ENCODE results near the gene LARGE1. TPM values are rescaled to one million over a fixed set of nuclear protein-coding genes. Genes with fewer than 3 reads are reported as not detected.

LARGE1 gene
- total and polyA plus RNA-seq, 2 of the 4 experiments (the other 2 are of a cell fraction), result 6.2 to 12.4 TPM

DNA sequence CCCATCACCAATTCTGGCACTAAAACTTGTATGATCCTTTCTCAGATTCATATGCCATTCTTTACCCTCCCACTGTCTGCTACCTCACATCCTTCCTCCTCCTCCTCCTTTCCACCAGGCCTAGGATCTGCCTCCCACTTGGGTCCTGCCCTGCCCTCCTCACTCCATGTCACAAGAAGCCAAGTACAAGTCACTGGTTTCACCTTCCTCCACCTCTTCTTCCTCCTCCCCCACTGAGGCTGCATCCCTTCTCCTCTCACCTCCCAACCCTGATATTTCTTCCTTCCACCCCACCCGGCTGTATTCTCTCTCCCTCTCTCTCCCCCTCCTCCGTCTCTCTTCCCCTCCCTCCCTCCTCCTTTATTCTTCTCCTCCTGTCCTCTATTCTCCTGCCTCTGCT, 46.6 kb downstream of the LARGE1 start:
- peak overlapping the region; percentile 64; the same call in 1 of the 2 replicates for H2AK5ac ChIP-seq (ENCODE audit: low read depth, low read length)
- H2BK20ac ChIP-seq (ENCODE audit: low read depth, low read length), result no peak overlapping the region
- WGBS, 2 experiments (ENCODE audit: extremely low coverage in 2 of 2, insufficient read length in 1 of 2), result no CpG with 5 or more reads among the region's 2 CpGs
- no peak overlapping the region; the same call in 1 of the 2 replicates for H4K5ac ChIP-seq (ENCODE audit: low read depth, low read length)
- peaks cover 25% of the 10 kb centered on the region in 2 experiments for H3K79me1 ChIP-seq (ENCODE audit: low read depth in 1 of 2, low read length in 2 of 2)
- peak overlapping the region; percentile 53 for H2AFZ ChIP-seq (replicated peaks; ENCODE audit: low read length, poor library complexity)
- no peak overlapping the region; the same call in 1 of the 2 replicates for H3K14ac ChIP-seq (replicated peaks; ENCODE audit: low read depth, low read length)
- no peak overlapping the region for H3K4me2 ChIP-seq (ENCODE audit: low read depth, low read length)
- H3K56ac ChIP-seq (ENCODE audit: extremely low read depth, insufficient read depth, low read length), result no peak overlapping the region
- POLR2A ChIA-PET (ENCODE audit: unreplicated experiment), result no interaction called here
- no peak overlapping the region for H3K23ac ChIP-seq (ENCODE audit: low read depth, low read length)
- TF ChIP-seq BHLHE40 (IDR thresholded peaks at IDR 0.05; ENCODE audit: low read depth, low read length), result no peak
- no peak for TF ChIP-seq RAD21 (IDR thresholded peaks at IDR 0.05; ENCODE audit: low read length)
- TF ChIP-seq RCOR1 (IDR thresholded peaks at IDR 0.05; ENCODE audit: insufficient replicate concordance, low read length), result no peak
- TF ChIP-seq SMC3 (IDR thresholded peaks at IDR 0.05; ENCODE audit: low read depth, low read length), result no peak
- TF ChIP-seq, protein P1, sequence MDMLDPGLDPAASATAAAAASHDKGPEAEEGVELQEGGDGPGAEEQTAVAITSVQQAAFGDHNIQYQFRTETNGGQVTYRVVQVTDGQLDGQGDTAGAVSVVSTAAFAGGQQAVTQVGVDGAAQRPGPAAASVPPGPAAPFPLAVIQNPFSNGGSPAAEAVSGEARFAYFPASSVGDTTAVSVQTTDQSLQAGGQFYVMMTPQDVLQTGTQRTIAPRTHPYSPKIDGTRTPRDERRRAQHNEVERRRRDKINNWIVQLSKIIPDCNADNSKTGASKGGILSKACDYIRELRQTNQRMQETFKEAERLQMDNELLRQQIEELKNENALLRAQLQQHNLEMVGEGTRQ (IDR thresholded peaks at IDR 0.05; ENCODE audit: low read depth, low read length), result no peak
- TF ChIP-seq POLR2A (IDR thresholded peaks at IDR 0.05; ENCODE audit: low read depth, low read length), result no peak
- TF ChIP-seq CEBPB (IDR thresholded peaks at IDR 0.05; ENCODE audit: low read depth, low read length), result no peak
- TF ChIP-seq, protein P2, sequence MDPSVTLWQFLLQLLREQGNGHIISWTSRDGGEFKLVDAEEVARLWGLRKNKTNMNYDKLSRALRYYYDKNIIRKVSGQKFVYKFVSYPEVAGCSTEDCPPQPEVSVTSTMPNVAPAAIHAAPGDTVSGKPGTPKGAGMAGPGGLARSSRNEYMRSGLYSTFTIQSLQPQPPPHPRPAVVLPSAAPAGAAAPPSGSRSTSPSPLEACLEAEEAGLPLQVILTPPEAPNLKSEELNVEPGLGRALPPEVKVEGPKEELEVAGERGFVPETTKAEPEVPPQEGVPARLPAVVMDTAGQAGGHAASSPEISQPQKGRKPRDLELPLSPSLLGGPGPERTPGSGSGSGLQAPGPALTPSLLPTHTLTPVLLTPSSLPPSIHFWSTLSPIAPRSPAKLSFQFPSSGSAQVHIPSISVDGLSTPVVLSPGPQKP (IDR thresholded peaks at IDR 0.05; ENCODE audit: borderline replicate concordance, low read depth, low read length), result no peak
- H3K9me3 ChIP-seq (ENCODE audit: control insufficient read depth, insufficient read depth, low read length), result no peaks in the 10 kb centered on the region
- no peak overlapping the region for H2BK5ac ChIP-seq (ENCODE audit: low read depth, low read length, poor library complexity, severe bottlenecking)
- no peak overlapping the region for H2BK15ac ChIP-seq (ENCODE audit: low read depth, low read length)
- no peak overlapping the region for H3K4me3 ChIP-seq (ENCODE audit: insufficient read depth, low read depth, low read length)
- in situ Hi-C loops (cut with MboI; ENCODE audit: low sequenced_read_pairs) (no loop called here), intact Hi-C loops (cut with micrococcal nuclease) (no loop called here), dilution Hi-C loops (cut with HindIII; ENCODE audit: low sequenced_read_pairs, unreplicated experiment) (no loop called here)
- H4K8ac ChIP-seq (ENCODE audit: low read depth in 2 of 2, low read length in 2 of 2), result peak overlapping the region in 1 of 2 experiments; percentile 72; a peak in 1 of 4 replicates
- H2AK9ac ChIP-seq (replicated peaks; ENCODE audit: low read depth, low read length, poor library complexity), result peak overlapping the region; percentile 59
- CTCF ChIA-PET, result no interaction called here
- H3K18ac ChIP-seq (ENCODE audit: low read depth, low read length), result no peak overlapping the region
- H3K9ac ChIP-seq (ENCODE audit: low read depth, low read length), result no peak overlapping the region
- H4K20me1 ChIP-seq (ENCODE audit: insufficient read depth, low read length), result no peaks in the 10 kb centered on the region
- H2BK120ac ChIP-seq (ENCODE audit: low read depth, low read length), result no peak overlapping the region
- no peak overlapping the region for H3K4ac ChIP-seq (ENCODE audit: low read depth, low read length)
- no peaks in the 10 kb centered on the region for H3K27me3 ChIP-seq (ENCODE audit: control insufficient read depth, insufficient read depth, low read length)
- no peaks in the 10 kb centered on the region for H3K36me3 ChIP-seq (ENCODE audit: control insufficient read depth, insufficient read depth, low read length)
- no peak for ATAC-seq (ENCODE audit: low read depth)
- H3K9me1 ChIP-seq (ENCODE audit: insufficient read depth, low read length), result peaks cover 10% of the 10 kb centered on the region
- H3K27ac ChIP-seq (ENCODE audit: insufficient read depth, low read length), result no peak overlapping the region
- no TSS peak for BruUV-seq (replicated peaks)
- peaks cover 14% of the 10 kb centered on the region for H3K4me1 ChIP-seq (ENCODE audit: control insufficient read depth, insufficient read depth, low read length)
- no peak overlapping the region for H4K91ac ChIP-seq (ENCODE audit: insufficient read depth, low read depth, low read length)
- no peak for DNase-seq

Data from IMR-90 (cell line).